Measurements from ENCODE around the gene LEF1. TPM values are rescaled to one million over a fixed set of nuclear protein-coding genes. Genes with fewer than 3 reads are reported as not detected.
A peak's percentile ranks its signal among the peaks of the same experiment; 100 is the strongest.

LEF1 gene
- total and polyA plus RNA-seq, 2 donors from 2014 or later, result 5.1 to 14.5 TPM

GRCh38 chr4:108135549-108136209, 33.1 kb downstream of the LEF1 start:
- no peaks in the 10 kb centered on the region for H3K27me3 ChIP-seq (ENCODE audit: control insufficient read depth, insufficient read depth, low read length)
- intact Hi-C loops (cut with DNase I), result no loop called here
- H3K27ac ChIP-seq (ENCODE audit: low read depth in 2 of 2, low read length in 2 of 2), result no peak overlapping the region
- no peaks in the 10 kb centered on the region for H3K9me3 ChIP-seq (ENCODE audit: control insufficient read depth in 2 of 3, insufficient read depth in 1 of 3, low read length in 3 of 3)
- H3K36me3 ChIP-seq (ENCODE audit: control insufficient read depth in 2 of 3, insufficient read depth in 3 of 3, low read length in 3 of 3), result no peaks in the 10 kb centered on the region
- no peak overlapping the region for H3K9ac ChIP-seq (ENCODE audit: low read length in 3 of 3)
- no peaks in the 10 kb centered on the region for H3K4me1 ChIP-seq (ENCODE audit: control insufficient read depth in 2 of 3, insufficient read depth in 2 of 3, low read depth in 1 of 3, low read length in 3 of 3)
- FAIRE-seq, result no peak
- no peak for TF ChIP-seq CTCF (IDR thresholded peaks at IDR 0.05; ENCODE audit: borderline replicate concordance, extremely low read depth, insufficient read depth)
- DNase-seq, result peak in 4 of 5 donors; percentile 57 to 77 (median 72)
- no peak overlapping the region for H3K4me3 ChIP-seq (ENCODE audit: low read length in 3 of 3)

- TF ChIP-seq CTCF (IDR thresholded peaks at IDR 0.05; ENCODE audit: borderline replicate concordance, extremely low read depth, insufficient read depth), result no peak
- FAIRE-seq, result no peak
- Histone ChIP-seq H3K4me1 (ENCODE audit: control insufficient read depth in 2 of 3, insufficient read depth in 2 of 3, low read depth in 1 of 3, low read length in 3 of 3) (no peaks in the 10 kb centered on the region), H3K9me3 (ENCODE audit: control insufficient read depth in 2 of 3, insufficient read depth in 1 of 3, low read length in 3 of 3) (no peaks in the 10 kb centered on the region), H3K9ac (ENCODE audit: low read length in 3 of 3) (no peak overlapping the region), H3K4me3 (ENCODE audit: low read length in 3 of 3) (no peak overlapping the region), H3K27ac (ENCODE audit: low read depth in 2 of 2, low read length in 2 of 2) (no peak overlapping the region), H3K36me3 (ENCODE audit: control insufficient read depth in 2 of 3, insufficient read depth in 3 of 3, low read length in 3 of 3) (no peaks in the 10 kb centered on the region), H3K27me3 (ENCODE audit: control insufficient read depth, insufficient read depth, low read length) (no peaks in the 10 kb centered on the region)
- no peak for DNase-seq
- intact Hi-C loops (cut with DNase I), result no loop called here
Observed at GRCh38 chr4:108130955-108131354, 37.8 kb downstream of the LEF1 start.

GRCh38 chr4:108129196-108129595, 39.5 kb downstream of the LEF1 start:
- Histone ChIP-seq H3K27me3 (ENCODE audit: control insufficient read depth, insufficient read depth, low read length) (no peaks in the 10 kb centered on the region), H3K4me3 (ENCODE audit: low read length in 3 of 3) (no peak overlapping the region), H3K36me3 (ENCODE audit: control insufficient read depth in 2 of 3, insufficient read depth in 3 of 3, low read length in 3 of 3) (no peaks in the 10 kb centered on the region), H3K9me3 (ENCODE audit: control insufficient read depth in 2 of 3, insufficient read depth in 1 of 3, low read length in 3 of 3) (no peaks in the 10 kb centered on the region), H3K9ac (ENCODE audit: low read length in 3 of 3) (no peak overlapping the region), H3K4me1 (ENCODE audit: control insufficient read depth in 2 of 3, insufficient read depth in 2 of 3, low read depth in 1 of 3, low read length in 3 of 3) (no peaks in the 10 kb centered on the region), H3K27ac (ENCODE audit: low read depth in 2 of 2, low read length in 2 of 2) (no peak overlapping the region)
- intact Hi-C loops (cut with DNase I), result no loop called here
- no peak for FAIRE-seq
- DNase-seq, result no peak
- TF ChIP-seq CTCF (IDR thresholded peaks at IDR 0.05; ENCODE audit: borderline replicate concordance, extremely low read depth, insufficient read depth), result no peak

- intact Hi-C loops (cut with DNase I), result no loop called here
- no peak for TF ChIP-seq CTCF (IDR thresholded peaks at IDR 0.05; ENCODE audit: borderline replicate concordance, extremely low read depth, insufficient read depth)
- Histone ChIP-seq H3K4me1 (ENCODE audit: control insufficient read depth in 2 of 3, insufficient read depth in 2 of 3, low read depth in 1 of 3, low read length in 3 of 3) (no peaks in the 10 kb centered on the region), H3K9ac (ENCODE audit: low read length in 3 of 3) (no peak overlapping the region), H3K4me3 (ENCODE audit: low read length in 3 of 3) (no peak overlapping the region), H3K9me3 (ENCODE audit: control insufficient read depth in 2 of 3, insufficient read depth in 1 of 3, low read length in 3 of 3) (no peaks in the 10 kb centered on the region), H3K36me3 (ENCODE audit: control insufficient read depth in 2 of 3, insufficient read depth in 3 of 3, low read length in 3 of 3) (no peaks in the 10 kb centered on the region), H3K27me3 (ENCODE audit: control insufficient read depth, insufficient read depth, low read length) (no peaks in the 10 kb centered on the region), H3K27ac (ENCODE audit: low read depth in 2 of 2, low read length in 2 of 2) (no peak overlapping the region)
- FAIRE-seq (no peak), DNase-seq (no peak)
Observed at GRCh38 chr4:108126806-108127205, 41.9 kb downstream of the LEF1 start.

All from kidney (tissue), 14 donors.